Iris pigment epithelial cell (primary cell): ENCODE data around the gene MRPL20.
"Not testable (repeated sequence)": the region's sequence is repeated elsewhere in the genome, so short reads cannot be mapped to it uniquely, and the experiment has no call there.

Experiments
- DNase-seq: peaks from one replicate; pipeline ENCODE4 v3.0.0-alpha.2; 2011; ENCODE audit warnings: low read depth

The MRPL20 gene

GRCh38 chr1:1437033-1437903, 30.2 kb upstream of the MRPL20 start:
- no peak for DNase-seq

- DNase-seq = no peak
These were observed 29.5 kb upstream of the MRPL20 start for GRCh38 chr1:1436630-1437032.

DNA sequence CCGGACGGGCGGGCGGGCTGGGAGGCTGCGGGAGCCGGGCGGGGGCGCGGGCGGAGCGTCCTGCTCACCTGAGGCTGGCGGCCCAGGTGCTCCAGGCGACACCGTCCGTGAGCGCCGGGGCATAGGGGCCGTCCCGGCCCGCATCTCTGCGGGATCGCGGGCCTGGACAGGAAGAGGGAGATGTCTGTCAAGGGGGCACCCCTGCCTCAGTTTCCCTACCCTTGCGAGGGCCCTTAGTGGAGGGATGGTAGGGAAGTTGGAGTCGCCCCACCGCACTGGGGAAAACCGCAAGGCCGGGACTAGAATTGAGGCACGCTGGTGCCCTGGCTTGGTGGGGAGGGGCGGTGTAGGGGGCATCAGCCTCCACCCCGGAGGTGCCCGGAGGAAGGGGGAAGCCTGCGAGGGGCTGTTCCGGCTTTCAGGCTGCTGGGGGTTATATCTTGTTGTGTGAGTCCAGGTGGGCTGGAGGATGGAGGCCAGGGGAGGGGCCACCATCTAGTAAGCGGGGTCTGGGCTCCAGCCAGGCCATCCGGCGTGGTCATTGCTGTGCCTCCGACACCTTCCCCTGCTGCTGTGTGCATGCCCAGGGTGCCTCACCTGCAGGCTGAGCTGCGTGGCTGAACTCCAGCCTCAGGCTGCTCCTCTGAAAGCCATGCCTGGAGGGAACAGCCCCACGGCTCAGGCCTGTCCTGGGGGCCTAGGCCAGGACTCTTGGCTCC, 29.0 kb upstream of the MRPL20 start:
- no peak for DNase-seq

- peak; percentile 67 for DNase-seq
These were observed 28.2 kb upstream of the MRPL20 start, which contains the start of gene VWA1 for GRCh38 chr1:1435106-1435903. Gene VWA1 (plus strand): TSS chr1:1435690. CDS start chr1:1435749, 59 bp downstream.

DNA sequence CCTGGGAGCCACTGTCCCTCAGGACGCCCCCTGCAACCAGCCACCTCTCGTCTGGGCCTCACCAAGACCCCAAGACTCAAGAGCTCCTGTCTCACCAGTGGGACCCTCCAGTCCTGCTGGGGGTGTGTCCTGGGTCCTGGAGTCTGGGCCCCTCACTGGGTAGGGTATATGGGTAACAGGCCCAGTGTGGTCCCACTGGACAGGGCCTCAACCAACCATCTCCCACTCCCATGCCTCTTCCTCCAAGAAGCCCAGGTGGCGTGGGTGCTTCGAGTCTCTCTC, 27.7 kb upstream of the MRPL20 start:
- no peak for DNase-seq

DNA sequence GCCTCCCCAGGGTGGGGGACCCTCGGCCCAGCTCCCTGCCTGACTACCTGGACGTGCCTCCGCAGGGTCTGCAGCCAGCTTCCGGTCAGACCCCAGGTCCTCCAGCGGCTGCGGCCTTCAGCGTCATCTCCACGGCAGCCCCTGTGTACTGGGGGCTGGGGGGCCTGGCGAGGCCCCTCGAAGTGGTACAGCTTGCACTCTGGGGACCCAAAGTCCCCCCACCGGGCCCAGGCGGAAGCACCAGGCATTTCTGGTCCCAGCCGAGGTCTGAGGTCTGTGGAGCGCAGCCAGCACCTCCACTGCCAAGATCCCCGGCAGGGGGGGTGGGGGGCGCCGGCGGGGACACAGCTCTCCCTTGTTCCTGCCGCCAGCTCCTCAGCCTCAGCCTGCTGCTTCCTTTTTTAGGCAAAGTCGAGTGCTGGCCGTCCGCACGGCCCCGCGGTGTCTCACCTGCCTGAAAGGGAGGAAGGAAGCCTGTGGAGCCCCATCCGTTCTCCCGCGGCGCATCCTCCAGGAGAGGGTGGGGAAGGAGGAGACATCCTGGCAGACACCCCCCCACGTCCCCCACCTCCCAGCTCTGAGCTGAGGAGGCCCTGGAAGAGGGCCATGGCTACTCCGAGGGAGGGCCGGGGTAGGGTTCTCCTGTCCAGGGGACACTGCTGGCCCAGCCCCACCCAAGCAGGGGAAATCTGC, 27.2 kb upstream of the MRPL20 start:
- DNase-seq = no peak

DNA sequence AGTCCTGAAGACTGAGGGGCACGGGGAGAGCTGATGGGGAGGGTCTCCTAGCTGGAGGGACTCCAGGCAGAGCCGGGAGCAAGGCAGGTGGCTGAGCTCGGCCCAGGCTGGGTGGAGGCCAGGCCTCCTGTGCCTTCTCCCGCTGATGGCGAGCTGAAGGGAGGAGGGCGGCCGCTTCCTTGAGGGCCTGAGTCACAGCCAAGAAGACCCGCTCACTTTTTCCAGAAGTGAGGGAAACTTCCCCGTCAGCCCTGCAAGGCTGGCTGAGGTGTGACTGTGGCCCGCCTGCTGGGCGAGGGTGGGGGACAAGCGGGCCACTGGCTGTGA, 26.7 kb upstream of the MRPL20 start:
- peak; percentile 46 for DNase-seq

DNA sequence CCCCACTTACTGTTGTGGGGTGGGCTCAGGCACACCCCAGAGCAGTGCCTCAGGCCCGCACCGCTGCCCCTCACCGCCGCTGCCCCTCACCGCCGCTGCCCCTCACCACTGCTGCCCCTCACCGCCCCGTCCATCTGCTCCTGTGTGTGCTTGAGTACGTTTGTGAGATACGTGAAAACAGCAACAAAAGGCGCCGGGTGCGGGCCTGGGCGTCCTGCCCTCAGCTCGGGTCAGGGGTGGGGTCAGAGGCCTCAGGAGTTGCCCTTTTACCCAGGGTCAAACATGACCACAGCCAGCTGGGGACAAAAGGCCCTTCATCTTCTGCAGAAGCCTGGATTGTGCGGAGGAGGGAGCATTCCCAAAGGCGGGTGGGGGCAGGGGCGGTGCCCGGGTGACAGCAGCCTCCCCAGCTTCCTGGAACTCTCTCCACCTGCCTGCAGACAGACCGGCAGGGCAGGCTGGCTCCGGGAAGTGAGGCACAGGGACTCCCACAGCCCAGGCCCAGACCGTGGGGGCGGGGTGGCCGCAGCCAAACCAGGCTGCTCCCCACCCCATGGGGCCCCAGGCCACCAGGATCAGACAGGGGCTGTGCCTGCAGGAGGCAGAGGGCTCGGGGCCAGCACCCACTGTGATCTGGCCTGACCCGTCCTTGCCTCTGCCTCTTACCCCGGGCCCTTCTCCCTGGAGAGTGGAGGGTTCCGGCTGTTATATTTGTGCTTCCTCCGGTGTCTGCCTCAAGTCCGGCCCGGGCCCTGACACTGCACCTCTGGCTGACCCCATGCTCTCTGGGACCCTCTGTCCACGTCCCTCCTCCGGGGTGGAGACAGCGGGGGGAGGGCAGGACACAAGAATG, 26.1 kb upstream of the MRPL20 start:
- no peak for DNase-seq

DNA sequence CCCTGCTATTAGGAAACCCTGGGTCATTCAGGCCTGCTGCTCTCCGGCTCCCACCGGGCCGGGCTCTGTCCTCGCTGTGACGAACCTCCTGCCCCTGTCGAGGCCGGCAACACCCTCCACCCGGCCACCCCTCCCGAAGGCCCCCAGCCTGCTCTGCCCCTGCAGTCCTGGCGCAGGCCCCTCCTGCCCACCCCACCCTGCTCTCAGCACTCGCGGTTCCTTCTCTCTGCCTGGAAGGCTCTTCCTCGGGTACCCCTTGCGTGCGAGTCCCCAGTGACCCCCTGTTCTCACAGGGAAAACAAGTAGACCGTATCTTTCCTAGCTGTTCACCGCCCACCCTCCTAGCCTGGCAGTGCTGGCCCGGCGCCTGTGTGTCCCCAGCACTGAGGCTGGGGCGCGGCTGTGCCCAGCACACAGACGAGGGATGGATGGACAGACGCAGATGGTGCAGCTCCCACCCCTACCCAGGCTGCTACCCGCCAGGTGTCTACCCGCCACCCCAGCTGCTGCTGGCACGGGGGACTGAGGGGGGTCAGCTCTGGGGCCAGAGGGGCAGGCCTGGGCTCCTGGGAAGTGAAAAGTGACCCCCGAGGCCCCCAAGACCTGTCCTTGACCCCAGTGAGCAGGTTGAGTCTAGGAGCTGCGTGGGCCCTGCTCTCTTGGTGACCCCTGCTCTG, 25.3 kb upstream of the MRPL20 start:
- DNase-seq = no peak

GRCh38 chr1:1431845-1432273, 24.8 kb upstream of the MRPL20 start:
- DNase-seq = no peak

DNA sequence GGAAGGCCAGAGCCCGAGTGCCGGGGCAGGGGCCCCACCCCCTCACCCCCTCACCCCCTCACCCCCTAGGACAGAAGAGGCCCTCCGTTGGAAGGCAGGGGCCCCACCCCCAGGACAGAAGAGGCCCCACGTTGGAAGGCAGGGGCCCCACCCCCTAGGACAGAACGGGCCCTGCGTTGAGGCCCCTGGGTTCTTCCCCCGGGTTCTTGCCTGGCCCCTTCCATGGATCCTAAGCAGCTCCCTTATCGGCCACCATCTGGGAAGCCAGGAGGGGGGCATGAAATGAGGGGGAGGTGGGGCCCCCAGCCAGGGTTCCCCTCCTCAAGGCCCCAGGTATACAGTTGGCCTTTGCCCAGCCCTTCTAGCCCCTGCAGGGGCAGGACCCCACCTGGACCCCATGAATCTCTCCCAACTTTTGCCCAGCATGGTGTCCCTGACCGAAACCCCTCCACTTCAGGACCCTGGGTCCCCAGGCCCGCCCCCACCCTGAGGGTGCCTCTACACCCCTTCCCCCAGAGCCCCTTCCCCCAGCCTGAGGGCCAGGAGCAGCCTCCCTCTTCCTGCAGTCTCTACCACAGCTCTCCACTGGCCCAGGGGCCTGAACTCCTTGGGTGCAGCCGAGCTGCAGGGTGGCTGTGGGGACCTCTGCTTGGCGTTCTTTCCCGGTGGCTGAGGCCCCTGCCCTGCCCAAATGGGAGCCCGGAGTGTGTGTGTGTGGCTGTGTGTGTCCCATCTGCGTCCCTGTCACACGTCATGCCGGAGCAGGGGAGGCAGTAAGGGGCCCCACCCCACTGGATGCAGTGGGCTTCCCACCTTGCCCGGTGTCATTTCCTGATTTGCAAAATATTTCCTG, 24.1 kb upstream of the MRPL20 start:
- DNase-seq = no peak

DNA sequence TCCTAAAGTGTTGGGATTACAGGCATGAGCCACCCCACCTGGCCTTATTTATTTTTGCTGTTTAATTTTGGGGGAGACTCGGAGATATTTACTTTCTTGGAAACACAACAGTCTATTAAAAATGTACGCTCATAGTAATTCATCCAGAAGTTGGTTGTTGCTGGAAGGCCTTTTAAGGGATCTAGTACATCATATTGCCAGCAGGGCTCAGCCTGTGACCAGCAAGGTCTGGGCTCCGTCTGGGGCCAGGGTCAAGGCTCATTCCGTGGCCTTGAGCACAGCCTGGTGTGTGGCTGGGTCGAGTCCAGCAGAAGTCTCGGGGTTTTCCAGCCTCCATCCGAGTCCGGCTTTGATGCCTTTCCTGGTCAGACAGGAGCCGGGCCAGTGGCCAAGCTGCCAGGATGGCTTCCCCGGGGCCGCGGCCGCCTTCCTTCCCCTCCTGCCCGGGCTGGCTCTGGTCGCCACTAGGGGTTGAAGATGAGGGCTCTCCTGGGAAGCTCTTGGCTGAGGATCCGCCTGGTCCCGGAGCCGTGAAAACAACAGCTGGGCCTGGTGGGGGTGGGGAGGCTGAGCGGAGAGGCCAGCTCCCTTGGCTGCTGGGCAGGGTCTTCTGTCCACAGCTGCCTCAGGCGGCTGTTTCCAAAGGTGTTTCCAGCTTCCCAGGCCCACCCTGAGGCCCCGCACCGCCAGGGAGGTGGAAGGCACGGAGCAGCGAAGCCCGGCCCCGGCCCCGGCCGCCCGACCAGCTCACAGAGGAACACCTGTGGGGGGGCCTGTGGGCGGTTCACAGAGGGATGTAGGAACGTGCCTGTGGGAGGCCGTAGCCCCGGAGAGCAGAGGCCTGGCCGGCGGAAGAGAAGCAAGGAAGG, 23.3 kb upstream of the MRPL20 start:
- peak; percentile 59 for DNase-seq

GRCh38 chr1:1429671-1430073, 22.6 kb upstream of the MRPL20 start:
- peak; percentile 47 for DNase-seq

GRCh38 chr1:1428967-1429366, 21.9 kb upstream of the MRPL20 start:
- DNase-seq = not testable (repeated sequence)

GRCh38 chr1:1428174-1428573, 21.1 kb upstream of the MRPL20 start:
- no peak for DNase-seq

DNA sequence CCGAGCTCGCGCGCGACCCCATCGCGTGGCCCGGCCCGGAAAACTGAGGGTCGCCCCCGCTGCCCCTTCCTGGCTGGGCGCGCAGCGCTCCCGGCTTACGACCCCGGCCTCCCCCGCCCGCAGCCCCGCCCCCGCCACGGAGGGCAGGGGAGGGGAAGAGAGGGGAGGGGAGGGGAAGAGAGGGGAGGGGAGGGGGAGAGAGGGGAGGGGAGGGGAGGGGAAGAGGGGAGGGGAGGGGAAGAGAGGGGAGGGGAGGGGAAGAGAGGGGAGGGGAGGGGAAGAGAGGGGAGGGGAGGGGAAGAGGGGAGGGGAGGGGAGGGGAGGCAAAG, 20.7 kb upstream of the MRPL20 start:
- no peak for DNase-seq

- DNase-seq = no peak
These were observed 20.2 kb upstream of the MRPL20 start for GRCh38 chr1:1427106-1427819.

- DNase-seq = no peak
These were observed 19.5 kb upstream of the MRPL20 start for GRCh38 chr1:1426496-1427105.
